OCI-M2 (cell line): ENCODE results near the gene MDFIC.

Experiments
- DNase-seq: peaks from one replicate; lab custom pipeline; 2025; ENCODE audit not compliant: unreplicated experiment; lab: John Stamatoyannopoulos, UW

Gene MDFIC

GRCh38 chr7:115032715-115033703, 111.1 kb downstream of the MDFIC start:
- DNase-seq: no peak

- DNase-seq: no peak
These were observed 112.1 kb downstream of the MDFIC start for GRCh38 chr7:115033917-115034459.

GRCh38 chr7:115034515-115034914, 112.6 kb downstream of the MDFIC start:
- DNase-seq: no peak

GRCh38 chr7:115037128-115037802, 115.4 kb downstream of the MDFIC start:
- DNase-seq: no peak

- no peak for DNase-seq
These were observed 116.3 kb downstream of the MDFIC start for GRCh38 chr7:115038158-115038557.

- DNase-seq: no peak
These were observed 118.2 kb downstream of the MDFIC start for GRCh38 chr7:115040057-115040456.

GRCh38 chr7:115040495-115040894, 118.6 kb downstream of the MDFIC start:
- no peak for DNase-seq

- no peak for DNase-seq
These were observed 120.7 kb downstream of the MDFIC start for GRCh38 chr7:115042596-115042995.

GRCh38 chr7:115043605-115044004, 121.7 kb downstream of the MDFIC start:
- DNase-seq: no peak

GRCh38 chr7:115044224-115044623, 122.3 kb downstream of the MDFIC start:
- DNase-seq: no peak

- no peak for DNase-seq
These were observed 126.2 kb downstream of the MDFIC start for GRCh38 chr7:115047958-115048720.

GRCh38 chr7:115052706-115053105, 130.8 kb downstream of the MDFIC start:
- no peak for DNase-seq

- DNase-seq: no peak
These were observed 132.7 kb downstream of the MDFIC start for GRCh38 chr7:115054478-115055065.

- no peak for DNase-seq
These were observed 134.1 kb downstream of the MDFIC start for GRCh38 chr7:115056019-115056418.

- no peak for DNase-seq
These were observed 136.8 kb downstream of the MDFIC start for GRCh38 chr7:115058726-115059125.

GRCh38 chr7:115059321-115059720, 137.4 kb downstream of the MDFIC start:
- no peak for DNase-seq

GRCh38 chr7:115060095-115060870, 138.4 kb downstream of the MDFIC start:
- DNase-seq: no peak

- no peak for DNase-seq
These were observed 144.2 kb downstream of the MDFIC start for GRCh38 chr7:115066050-115066449.

- no peak for DNase-seq
These were observed 144.7 kb downstream of the MDFIC start for GRCh38 chr7:115066634-115067033.

GRCh38 chr7:115068220-115068619, 146.3 kb downstream of the MDFIC start:
- no peak for DNase-seq
